ENCODE measurements around the gene TSC22D4. TPM values are rescaled to one million over a fixed set of nuclear protein-coding genes. Genes with fewer than 3 reads are reported as not detected.
"Not testable (repeated sequence)": the region's sequence is repeated elsewhere in the genome, so short reads cannot be mapped to it uniquely, and the experiment has no call there.

The TSC22D4 gene
- total RNA-seq, 1 donor from 2014 or later = 68.2 TPM

GRCh38 chr7:100509231-100509630 lies 30.2 kb upstream of the TSC22D4 start:
- H3K4me3 ChIP-seq = no peak overlapping the region
- H3K9me3 ChIP-seq = no peaks in the 10 kb centered on the region
- intact Hi-C loops (cut with DNase I) = no loop called here
- H3K36me3 ChIP-seq = no peaks in the 10 kb centered on the region
- H3K4me1 ChIP-seq = no peaks in the 10 kb centered on the region
- no peaks in the 10 kb centered on the region for H3K27me3 ChIP-seq
- no peak overlapping the region for H3K27ac ChIP-seq
- no peak for TF ChIP-seq CTCF (IDR thresholded peaks at IDR 0.05)
- no peak for DNase-seq (ENCODE audit: low spot score in 2 of 2)

- H3K27me3 ChIP-seq = no peaks in the 10 kb centered on the region
- no peak overlapping the region for H3K27ac ChIP-seq
- no peak overlapping the region for H3K4me3 ChIP-seq
- intact Hi-C loops (cut with DNase I) = no loop called here
- no peaks in the 10 kb centered on the region for H3K4me1 ChIP-seq
- TF ChIP-seq CTCF (IDR thresholded peaks at IDR 0.05) = no peak
- H3K9me3 ChIP-seq = no peaks in the 10 kb centered on the region
- no peaks in the 10 kb centered on the region for H3K36me3 ChIP-seq
- no peak for DNase-seq (ENCODE audit: low spot score in 2 of 2)
Measured at GRCh38 chr7:100506356-100506923, 27.4 kb upstream of the TSC22D4 start.

GRCh38 chr7:100504887-100505611 lies 26.0 kb upstream of the TSC22D4 start:
- H3K27ac ChIP-seq = no peak overlapping the region
- no peaks in the 10 kb centered on the region for H3K9me3 ChIP-seq
- no peaks in the 10 kb centered on the region for H3K4me1 ChIP-seq
- DNase-seq (ENCODE audit: low spot score in 2 of 2) = no peak
- no peak overlapping the region for H3K4me3 ChIP-seq
- no peaks in the 10 kb centered on the region for H3K36me3 ChIP-seq
- no peak for TF ChIP-seq CTCF (IDR thresholded peaks at IDR 0.05)
- no peaks in the 10 kb centered on the region for H3K27me3 ChIP-seq
- intact Hi-C loops (cut with DNase I) = no loop called here

GRCh38 chr7:100504031-100504430 lies 25.0 kb upstream of the TSC22D4 start:
- H3K9me3 ChIP-seq; H3K27ac ChIP-seq; intact Hi-C loops (cut with DNase I); H3K27me3 ChIP-seq; H3K4me3 ChIP-seq; DNase-seq (ENCODE audit: low spot score in 2 of 2); H3K4me1 ChIP-seq; H3K36me3 ChIP-seq: not testable (repeated sequence)

- H3K9me3 ChIP-seq; H3K27me3 ChIP-seq; H3K36me3 ChIP-seq; H3K4me1 ChIP-seq; DNase-seq (ENCODE audit: low spot score in 2 of 2); intact Hi-C loops (cut with DNase I); H3K27ac ChIP-seq; H3K4me3 ChIP-seq: not testable (repeated sequence)
Measured at GRCh38 chr7:100500743-100501142, 21.7 kb upstream of the TSC22D4 start.

GRCh38 chr7:100496509-100496908 lies 17.5 kb upstream of the TSC22D4 start:
- Histone ChIP-seq H3K9me3 (no peaks in the 10 kb centered on the region), H3K27me3 (no peaks in the 10 kb centered on the region), H3K36me3 (no peaks in the 10 kb centered on the region), H3K27ac (no peak overlapping the region), H3K4me1 (no peaks in the 10 kb centered on the region), H3K4me3 (no peak overlapping the region)
- intact Hi-C loops (cut with DNase I) = no loop called here
- no peak for TF ChIP-seq CTCF (IDR thresholded peaks at IDR 0.05)
- DNase-seq (ENCODE audit: low spot score in 2 of 2) = no peak

All from ascending aorta (tissue), 2 donors.